ENCODE measurements around the gene CHRNA9.

Gene CHRNA9

DNA sequence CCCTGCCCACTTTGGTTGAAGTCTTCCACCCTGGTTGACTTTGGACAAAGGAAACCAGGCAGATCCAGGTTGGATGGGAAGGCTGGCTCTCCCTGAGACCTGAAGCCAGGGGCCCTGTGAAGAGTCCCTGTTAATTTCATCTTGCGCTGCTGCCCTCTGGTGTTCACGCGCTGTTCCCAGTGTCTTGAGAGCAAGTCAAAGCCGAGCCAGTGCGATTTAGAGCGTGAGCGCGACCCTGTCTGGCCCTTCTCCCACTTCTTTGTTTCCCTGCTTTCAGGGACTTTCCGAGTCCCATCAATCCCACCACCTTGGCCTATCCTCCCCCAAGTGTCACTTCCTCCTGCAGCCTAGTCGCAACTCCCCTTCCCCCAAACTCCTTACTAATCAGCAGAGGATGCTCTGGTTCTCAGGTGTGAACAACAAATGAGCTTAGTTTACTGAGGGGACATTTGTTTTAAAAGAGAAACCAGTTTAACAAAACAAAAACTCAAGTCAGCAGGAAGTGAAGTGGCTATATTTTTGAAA, 25.8 kb upstream of the CHRNA9 start:
- peak; percentile 87 for DNase-seq

DNA sequence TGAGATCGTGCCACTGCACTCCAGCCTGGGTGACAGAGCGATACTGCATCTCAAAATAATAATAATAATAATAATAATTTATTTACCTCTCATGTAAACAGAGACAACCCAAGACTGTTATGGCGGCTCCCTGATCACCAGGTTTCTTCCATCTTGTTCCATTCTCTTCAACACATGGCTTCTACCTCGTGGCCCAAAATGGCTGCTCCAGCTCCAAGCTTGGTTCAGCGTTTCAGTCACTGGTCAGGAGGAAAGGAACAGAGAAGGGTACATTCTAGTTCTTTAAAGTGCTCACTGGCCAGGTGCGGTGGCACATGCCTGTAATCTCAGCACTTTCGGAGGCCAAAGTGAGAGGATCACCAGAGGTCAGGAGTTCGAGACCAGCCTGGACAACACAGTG, 24.9 kb upstream of the CHRNA9 start:
- no peak for DNase-seq

DNA sequence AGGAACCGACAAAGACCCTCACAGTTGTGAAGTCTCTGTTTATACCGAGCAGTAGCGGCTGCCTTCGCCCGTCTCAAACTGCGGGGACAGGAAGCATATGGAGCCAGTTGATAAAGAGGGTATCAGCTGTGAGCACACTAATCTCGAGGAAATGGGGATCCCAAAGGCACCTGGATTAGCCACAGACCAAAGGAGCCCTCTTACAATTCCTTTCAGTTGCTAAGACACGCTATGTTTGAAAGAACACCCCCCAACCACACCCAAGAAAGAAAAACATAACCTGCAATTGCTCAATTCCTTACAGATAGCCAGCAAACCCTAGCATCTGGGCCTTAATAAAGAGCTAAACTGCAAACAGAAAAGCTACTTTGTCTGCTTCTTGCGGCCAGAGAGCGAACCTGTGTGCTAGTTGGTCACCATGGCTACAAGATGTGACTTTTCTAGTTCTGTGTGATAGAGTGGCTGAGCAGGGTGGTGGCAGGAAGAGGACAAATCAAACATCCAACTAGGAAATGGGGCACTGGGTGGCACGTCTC, 23.3 kb upstream of the CHRNA9 start:
- no peak for DNase-seq

DNA sequence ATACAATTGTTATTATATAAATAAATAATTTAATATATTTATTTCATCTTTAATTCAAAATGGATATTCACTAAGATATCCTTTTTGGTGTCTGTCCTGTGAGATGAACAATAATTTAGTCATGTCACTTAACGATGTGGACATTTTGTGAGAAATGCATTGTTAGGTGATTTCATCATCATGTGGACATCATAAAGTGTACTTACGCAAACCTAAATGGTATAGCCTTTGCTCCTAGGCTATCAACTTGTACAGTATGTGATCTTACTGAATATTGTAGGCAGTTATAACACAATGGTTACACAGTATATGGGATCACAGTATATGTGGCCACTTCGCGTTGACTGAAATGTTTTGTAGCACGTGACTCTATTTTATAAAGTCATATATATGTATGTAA, 20.2 kb upstream of the CHRNA9 start:
- DNase-seq, result no peak

DNA sequence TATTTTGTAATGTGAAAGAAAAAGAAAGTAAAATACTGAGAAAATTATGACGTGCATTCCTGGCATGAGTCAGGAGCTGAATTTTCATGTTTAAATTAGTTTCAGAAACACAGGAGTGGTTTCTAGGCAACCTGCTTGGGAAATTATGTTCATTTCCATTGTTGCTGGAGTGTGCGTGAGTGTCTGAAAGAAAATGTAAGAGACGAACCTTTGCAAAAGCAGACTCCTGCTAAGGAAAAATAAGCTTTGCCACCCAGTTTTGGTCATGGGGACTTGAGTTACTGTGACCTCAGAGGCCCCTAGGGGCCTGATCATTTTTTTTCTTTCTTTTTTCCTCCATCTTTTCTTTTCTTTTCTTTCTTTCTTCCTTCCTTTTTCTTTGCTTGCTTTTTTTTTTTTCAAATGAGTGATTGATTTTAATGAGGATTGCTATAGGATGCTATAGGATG, 18.8 kb upstream of the CHRNA9 start:
- DNase-seq, result no peak

DNA sequence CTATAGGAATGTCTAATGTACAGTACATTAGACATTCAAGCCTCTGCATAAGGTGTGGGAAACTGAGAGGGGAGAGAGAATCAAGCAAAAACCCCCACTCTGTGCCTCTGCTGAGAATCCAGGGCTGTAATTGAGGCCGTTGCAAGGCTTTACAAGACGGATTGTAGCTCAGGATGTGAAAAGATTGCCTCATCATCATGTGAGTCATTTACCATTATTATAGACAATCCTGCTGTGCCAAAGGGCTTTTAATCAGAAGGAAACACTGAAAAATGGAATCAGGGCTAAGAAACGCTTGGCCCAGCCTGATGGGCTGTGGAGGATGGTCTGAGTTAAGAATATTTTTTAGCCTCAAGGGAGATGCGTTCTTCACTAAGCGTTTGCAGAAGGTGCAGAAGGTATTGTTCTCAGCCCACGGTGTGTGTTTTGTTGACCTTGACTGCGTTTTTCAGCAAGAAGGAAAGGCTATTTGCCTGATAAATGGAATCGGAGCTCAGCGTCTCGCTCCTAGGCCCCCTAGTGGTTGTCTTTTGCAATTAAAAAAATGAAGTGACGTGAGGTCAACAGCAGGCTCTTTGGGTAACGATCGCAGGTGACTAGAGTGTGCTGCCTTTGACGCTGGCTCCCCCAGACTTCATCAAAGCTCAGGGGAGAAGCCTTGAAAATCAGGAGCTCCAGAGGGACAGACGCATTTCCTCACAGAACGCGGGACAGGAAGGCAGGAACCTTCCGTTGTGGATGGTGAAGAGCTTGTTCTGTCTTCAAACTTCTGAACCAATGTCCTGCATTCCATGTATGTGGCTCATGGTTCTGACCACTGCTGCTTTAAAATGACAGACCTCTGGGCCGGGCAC, 18.1 kb upstream of the CHRNA9 start:
- DNase-seq, result peak; percentile 46

DNA sequence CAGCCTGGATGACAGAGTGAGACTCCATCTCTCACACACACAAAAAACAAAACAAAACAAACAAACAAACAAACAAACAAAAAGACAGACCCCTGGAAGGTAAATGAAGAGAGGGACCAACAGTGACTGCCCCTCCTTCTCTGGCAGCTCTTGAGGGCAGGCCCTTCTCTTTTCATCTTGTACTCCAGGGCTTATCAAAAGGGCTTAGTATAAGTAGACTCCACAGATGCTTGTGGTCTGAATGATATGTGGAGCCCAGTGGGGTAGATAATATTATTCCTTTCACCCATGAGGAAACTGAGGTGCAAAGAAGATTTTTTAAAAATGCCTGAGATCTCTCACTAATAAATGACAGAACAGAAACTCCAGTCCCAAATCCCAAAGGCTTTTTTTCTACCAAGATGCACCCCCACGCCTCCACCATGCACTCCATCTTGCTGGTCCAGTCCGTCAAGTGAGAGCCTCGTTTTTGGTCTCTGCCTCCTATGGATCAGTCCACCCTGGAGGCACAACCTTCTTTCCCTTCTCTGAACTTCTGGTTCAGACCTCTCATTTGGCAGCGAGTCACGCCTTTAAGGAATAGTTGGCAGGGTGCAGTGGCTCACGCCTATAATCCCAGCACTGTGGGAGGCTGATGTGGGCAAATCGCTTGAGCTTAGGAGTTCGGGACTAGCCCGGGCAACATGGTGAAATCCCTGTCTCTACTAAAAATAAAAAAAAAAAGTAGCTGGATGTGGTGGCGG, 17.0 kb upstream of the CHRNA9 start:
- no peak for DNase-seq

DNA sequence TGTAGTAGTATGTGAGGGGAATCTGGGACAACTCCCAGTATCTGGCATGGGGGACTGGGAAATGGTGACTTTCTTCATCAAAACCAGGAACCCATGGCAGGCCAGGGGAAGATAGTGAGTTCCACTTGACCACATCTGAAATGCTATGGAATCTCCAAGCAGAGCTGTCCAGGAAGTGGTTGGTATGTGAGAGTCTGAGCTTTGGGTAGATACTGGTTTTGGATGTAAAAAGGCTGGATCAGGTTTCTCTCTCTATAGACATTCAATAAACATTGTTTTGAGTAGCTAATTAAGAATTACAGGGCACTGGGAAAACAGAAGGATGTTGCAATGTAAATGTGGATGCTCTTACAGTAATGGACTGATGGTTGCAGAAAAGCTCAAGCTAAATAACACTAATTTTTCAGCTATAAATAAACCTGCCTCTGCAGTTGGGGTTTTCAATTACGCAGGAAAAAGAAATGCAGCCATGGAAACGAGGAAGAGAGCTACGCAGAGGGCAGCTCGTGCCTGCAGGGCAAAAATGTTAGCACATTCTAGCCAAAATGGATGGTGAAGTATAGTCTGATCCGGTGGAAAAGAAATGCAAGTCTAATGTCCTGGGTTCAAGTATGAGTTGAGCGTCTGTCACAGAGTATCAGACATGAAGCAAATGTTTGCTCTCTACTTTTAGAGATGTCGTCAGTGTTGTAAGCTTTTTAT, 13.4 kb upstream of the CHRNA9 start:
- DNase-seq, result no peak

DNA sequence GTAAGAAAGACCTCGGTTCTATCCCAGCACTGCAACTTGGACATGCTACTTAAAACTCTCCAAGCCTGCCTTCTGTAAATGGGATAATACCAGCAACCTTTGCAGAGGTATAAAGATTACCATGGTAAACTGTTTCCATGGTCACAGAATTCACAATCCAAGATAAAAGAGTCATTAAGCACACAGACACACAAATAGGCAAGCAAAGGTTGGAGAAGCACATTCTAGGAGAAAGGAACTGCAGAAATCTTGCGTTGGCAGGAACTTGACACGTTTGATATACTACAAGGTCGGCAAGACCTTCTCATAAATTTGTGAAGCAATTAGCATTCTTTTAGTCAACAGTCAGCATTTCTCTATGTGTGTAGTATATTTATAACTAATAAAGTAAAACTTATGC, 12.3 kb upstream of the CHRNA9 start:
- no peak for DNase-seq

DNA sequence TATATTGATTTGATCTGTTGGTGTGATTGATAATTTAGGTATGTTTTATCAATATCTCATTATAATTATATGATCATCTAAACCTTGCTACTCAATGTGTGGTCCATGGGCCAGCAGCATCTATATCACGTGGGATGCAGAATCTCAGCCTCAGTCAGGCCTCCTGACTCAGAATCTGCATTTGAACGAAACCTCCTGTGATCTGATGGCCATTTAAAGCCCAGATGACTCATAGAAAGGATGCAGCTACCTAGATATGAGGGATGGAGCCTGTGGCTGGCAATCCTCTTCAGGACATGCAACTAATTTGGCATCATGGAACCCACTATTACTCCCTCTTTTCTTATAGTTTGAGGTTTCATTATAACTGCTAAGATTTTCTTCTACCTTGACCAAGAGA, 11.3 kb upstream of the CHRNA9 start:
- DNase-seq, result no peak

DNA sequence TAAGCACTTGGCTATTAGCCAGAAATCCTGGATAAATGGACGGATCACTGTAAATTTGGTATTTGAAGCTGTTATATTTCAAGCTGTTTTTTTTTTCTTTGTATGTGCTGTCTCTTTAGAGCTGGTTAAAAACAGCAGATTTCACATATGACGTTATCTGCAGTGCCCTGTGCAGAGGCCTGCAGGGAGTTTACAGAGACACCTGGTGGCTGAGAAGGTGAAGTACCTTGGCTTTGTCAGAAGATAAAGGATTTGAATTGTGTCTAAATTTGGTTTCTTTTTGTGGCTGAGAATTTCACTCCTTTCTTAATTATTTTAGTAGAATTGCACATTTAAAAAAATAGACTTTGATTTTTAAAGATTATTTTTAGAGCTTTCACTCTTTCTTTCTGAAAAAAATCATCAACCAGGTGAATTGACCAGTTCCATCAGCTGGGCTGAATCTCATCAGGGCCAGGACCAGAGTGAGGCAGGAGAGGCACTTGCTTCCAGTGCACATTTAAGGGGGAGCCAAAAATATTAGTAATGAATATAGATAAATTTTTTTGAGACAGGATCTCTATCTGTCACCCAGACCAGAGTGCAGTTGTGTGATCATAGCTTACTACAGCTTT, 9.6 kb upstream of the CHRNA9 start:
- peak; percentile 53 for DNase-seq

DNA sequence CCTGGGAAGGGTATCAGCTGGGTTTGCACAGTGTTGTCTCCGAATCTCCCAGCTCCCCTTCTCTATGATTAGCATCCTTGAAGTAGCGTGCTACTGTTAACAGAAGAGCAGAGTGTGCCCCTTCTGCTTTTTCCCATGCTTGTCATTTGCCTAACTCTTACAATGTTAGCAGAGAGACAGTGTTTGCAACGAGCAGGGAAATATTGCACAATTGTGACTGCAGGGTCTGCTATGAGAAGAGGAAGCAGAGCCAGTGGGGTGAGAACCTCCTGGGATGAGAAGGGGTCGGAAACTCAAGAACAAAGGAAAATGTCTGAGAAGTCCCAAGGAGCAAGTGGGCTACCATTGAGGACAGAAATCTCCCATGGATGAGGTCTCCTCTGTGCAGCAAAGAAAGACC, 7.8 kb upstream of the CHRNA9 start:
- no peak for DNase-seq

DNA sequence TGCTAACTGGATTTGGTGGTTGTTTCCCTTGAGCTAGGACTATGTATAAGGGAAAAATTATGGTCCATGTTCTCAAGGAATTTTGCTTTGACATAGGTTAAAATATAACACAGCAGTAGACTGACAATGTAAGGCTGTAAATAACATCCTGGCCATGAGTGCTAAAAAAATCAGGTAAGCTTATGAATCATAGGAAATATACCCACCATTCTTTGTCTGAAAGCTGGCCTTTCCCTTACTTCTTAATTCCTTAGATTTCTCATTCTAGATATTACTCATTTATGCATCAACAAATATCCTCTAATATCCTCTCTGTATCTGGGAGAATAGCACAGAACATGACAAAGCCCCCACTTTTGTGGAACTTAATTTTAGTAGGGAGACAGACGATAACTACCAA, 6.8 kb upstream of the CHRNA9 start:
- no peak for DNase-seq

DNA sequence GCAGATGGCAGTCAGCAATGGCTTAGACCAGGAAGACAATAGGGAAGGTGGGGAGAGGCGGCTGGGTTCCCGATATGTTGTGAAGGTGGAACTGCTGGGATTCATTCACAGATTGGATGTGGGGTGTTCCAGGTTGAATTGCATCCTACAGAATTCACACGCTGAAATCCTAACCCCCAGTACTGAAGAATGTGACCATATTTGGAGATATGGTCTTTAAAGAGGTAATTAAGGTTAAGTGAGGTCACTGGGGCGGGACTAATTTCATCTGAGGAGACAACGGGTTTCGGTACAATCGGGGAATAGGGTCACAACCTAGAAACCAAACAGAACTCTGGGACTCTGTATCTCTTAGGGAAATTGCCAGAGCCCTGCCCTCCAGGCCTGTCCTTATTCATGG, 5.3 kb upstream of the CHRNA9 start:
- DNase-seq, result no peak

DNA sequence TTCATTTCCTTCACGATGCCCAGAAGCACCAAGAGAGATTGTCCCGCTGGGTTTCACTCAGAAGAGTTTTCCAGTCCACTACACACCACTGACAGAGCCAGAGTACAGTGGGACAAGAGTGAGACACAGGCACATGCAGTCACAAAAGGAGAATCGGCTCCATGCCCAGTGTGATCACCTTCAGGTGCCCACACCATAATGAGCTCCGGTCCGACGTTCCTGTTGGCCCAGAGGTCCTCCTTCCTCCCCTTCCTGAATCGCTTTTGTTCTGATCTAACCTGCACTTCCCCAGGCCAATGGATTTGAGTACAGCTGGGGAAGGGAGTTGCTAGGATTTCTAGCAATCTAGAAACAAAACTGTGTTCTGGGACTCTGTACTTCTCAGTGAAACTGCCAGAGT, 4.6 kb upstream of the CHRNA9 start:
- DNase-seq, result no peak

DNA sequence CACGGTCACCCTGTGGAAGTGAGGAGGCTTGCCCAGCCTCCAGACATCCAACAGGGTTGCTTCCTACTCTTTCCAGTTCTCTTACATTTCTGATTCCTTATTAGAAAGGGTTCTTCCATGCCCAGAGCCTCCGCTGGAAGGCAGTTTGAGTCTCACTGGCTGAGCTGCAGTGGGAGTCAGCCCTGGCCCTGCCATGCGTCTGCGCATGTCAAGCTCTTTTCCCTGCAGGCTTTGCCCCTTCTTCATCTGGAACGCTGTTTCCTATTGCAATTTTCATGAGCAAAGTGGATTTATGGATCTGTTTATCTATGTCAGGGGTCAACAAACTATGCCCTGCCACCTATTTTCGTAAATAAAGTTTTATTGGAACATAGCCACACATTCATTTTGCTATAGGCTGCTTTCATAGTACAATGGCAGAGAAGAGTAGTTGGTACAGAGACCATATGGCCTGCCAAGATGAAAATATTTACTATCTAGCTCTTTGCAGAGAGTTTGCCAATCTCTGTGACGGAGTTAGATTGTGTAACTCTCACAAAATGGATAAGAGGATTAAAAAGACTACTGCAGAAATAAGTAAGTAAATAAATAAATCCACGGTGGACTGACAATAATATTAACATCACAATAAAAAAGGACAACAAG, 3.9 kb upstream of the CHRNA9 start:
- no peak for DNase-seq

DNA sequence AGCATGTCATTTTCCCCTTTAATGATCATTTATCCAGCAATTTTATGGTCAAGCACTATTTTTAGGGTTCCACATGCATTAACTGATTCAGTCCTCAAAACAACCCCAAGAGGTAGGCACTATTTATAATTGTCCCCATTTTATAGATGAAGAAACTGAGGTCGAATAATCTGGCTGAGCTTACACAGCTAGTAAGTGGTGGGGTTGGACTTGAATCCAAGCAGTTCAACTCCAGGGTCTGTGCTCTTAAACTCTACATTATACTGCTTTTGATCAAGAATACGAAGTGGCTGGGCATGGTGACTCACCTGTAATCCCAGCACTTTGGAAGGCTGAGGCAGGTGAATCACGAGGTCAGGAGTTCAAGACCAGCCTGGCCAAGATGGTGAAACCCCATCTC, 3.2 kb upstream of the CHRNA9 start:
- DNase-seq, result no peak

DNA sequence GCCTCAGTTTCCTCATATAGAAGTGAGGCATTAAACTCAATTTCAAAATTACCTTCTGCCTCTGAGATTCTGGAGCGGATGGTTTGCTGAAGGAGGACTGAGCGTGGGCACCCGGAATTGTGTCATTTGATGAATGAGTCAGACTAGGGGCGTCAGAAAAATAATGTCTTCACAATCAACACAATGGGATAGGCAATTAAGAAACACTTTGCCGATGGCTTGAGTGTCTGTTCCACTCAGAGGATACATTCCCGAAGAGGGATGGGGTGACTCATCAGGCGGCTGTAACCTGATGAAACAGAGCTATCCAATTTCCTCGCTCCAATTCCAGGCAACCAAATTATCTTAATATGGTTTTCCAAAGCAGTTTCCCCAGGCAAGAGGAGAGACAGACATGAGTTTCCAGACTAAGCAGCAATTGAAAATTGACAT, 1.2 kb upstream of the CHRNA9 start:
- DNase-seq, result no peak

DNA sequence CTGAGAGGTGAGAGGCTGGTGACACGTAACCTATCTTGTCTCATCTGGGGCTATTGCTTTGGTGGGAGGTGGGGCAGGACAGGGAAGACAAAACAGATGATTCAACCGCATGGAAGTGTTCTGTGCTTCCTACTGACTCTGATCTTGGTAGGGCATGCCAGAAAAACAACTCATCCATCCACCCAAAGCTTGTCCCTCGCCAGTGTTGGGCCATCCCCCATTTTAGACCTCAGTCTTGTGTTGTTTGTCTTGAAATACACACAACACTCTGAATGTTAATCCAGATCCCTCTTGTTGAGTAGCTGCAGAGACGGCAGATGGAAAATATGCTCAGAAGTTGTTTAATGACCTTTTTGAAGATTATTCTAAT, 377 bp downstream of the CHRNA9 start:
- DNase-seq, result no peak

DNA sequence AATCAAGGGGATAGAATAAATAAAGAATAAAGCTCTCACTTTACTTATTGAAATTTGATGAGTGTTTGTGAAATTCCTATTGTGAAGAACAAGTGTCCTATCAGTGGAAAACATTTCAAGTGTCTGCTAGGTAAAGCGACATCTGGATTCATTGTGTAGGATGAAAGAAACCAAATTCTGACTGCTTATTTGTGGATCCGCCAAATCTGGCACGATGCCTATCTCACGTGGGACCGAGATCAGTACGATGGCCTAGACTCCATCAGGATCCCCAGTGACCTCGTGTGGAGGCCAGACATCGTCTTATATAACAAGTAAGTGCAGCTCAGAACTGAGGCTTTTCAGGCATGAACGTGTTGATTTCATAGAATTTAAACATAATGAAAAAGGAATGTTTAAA, 1.9 kb downstream of the CHRNA9 start:
- no peak for DNase-seq

DNA sequence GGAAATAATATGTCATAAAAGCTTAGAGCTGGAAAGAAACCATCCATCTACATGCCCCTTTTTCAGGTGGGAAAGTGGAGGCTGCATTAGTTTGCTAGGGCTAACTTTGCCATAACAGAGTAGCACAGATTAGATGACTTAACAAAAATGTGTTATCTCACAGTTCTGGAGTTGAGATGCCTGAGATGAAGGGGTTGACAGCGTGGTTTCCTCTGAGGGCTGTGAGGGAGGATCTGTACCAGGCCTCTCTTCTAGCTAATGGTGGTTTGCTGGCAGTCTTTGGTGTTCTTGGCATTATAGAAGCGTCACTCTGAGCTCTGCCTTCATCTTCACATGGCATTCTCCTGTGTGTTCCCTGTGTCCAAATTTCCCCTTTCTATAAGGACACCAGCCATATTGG, 2.4 kb downstream of the CHRNA9 start:
- no peak for DNase-seq

DNA sequence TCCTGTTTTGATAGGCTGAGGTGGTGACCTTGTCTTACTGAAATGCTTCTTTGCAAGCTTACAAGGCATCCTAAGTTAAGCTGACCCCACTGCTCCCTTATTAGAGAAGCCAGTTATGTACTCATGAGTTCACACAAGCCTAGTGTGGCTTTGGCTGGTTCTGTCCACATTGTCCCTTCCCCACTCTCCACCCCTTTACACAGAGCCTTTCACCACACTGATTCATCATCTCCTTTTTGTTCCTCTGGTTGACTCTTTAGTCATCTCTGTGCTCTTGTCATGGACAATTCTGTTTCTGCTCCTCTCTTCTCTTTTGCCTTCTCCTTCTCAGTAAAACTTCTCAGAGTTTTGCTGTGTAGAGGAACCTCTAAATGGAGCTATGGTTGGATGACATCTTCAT, 4.9 kb downstream of the CHRNA9 start:
- no peak for DNase-seq
